ENCODE results near the gene TEX14. TPM values are rescaled to one million over a fixed set of nuclear protein-coding genes. Genes with fewer than 3 reads are reported as not detected.
A peak's percentile ranks its signal among the peaks of the same experiment; 100 is the strongest.

Gene TEX14
- total and polyA plus RNA-seq, 3 experiments from 2014 or later: 0.11 to 0.20 TPM; not detected in 1

DNA sequence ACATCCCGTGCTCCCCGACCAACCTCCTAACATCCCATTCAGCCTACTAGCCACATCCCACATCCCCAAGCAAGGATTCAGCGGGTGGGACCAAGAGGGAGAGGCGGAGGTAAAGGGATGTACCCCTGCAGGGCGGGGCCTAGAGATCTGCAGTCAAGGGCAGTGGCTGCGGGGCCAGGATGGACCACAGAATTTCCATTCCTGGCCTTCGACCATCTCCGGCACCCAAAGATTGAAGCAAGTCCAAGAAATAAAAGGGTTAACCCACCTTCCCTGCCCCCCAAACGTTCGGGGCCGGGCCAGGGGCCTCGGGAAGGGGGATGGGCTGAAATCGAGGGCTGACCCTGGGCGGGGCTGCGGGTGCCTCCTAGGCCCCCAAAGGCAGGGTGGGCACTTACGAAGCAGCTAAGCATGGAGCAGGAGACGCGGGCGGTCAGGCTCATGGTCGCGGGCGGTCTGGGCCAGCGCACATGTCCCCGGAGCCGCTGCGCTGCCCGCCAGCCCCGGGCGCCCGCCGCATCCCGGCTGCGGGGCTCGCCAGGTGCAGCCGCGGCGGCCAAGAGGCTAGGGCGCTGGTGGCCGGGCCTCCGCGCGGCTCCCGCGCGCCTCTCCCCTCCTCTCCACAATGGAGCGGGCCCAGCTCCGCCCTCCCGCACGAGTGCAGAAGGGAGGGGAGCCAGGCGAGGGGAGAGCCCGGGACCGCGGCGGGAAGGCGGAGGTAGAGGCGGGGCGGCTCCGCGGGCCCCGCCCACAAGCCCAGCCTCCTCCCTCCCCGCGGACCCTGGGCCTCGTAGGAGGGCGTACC lies 177.7 kb downstream of the TEX14 start, which contains the start of gene MTMR4:
Gene MTMR4 (minus strand): TSS at position 674 of the 805 bp plus-strand sequence. CDS start 231 bp downstream, at position 443.
- CTCF ChIA-PET: interaction anchor here (1.0 to 2.2 kb wide), 3 partner anchors 8 to 197 kb away, joined by 4 to 7 read pairs (median 5); partner anchors contain the start of gene HSF5

DNA sequence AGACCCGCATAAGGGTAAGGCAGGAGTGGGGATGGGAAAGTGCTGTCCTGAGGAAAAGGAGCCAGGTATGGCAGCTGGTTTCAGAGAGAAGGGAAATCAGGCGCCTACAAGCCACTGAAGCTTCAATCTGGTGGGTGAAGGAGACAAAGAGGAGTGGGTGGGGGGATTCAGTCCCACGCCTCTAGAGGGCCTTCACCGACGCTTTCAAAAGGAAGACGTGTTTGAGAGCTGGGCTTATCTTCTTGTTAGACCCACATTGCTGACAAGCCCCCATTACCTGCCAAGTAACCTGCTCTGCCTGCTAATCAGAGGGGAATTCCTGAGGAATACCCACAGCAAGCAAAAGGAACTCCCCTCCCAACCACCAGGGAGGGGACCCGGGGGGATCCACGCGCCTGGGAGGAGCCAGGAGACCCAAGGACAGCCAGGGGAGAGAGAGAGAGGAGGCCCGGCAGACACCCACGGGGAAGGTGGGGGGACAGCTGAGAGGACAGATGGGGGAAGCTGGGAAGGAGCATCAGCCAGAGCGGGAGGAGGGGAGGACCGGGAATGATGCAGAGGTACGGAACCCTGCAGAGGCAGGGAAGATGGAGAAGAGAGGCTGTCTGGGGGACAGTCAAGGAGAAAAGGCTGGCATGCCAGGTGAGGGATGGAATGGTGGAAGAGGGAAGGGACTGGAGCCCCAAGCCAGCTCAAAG lies 178.4 kb downstream of the TEX14 start:
- H3K27ac Mint-ChIP-seq: peak overlapping the region; percentile 5 to 97 (median 85)
- H3K9me3 Mint-ChIP-seq: no peaks in the 10 kb centered on the region
- Histone ChIP-seq H3K27ac (ENCODE audit: low read depth, low read length) (peak overlapping the region; percentile 51), H3K36me3 (ENCODE audit: insufficient read depth, low read length) (peaks cover 43% of the 10 kb centered on the region), H3K27me3 (ENCODE audit: insufficient read depth, low read length, poor library complexity, severe bottlenecking) (no peaks in the 10 kb centered on the region), H3K4me1 (ENCODE audit: insufficient read depth, low read length) (peaks cover 38% of the 10 kb centered on the region), H3K9me3 (ENCODE audit: low read length) (no peaks in the 10 kb centered on the region), H3K4me3 (ENCODE audit: low read length) (peak overlapping the region; percentile 67)
- peak in 1 of 5 donors; percentile 34 for DNase-seq
- peaks cover 38 to 63% (median 58%) of the 10 kb centered on the region in 3 donors for H3K4me1 Mint-ChIP-seq
- peaks cover 0 to 46% (median 19%) of the 10 kb centered on the region in 3 donors for H3K36me3 Mint-ChIP-seq
- POLR2A ChIA-PET: interaction anchor here (1.2 kb wide), 1 partner anchor 26 kb away, joined by 3 read pairs; the partner anchor contains the start of gene HSF5
- H3K4me3 Mint-ChIP-seq: peak overlapping the region; percentile 85 to 97 (median 89)
- CTCF ChIA-PET: interaction anchor here (1.2 to 1.3 kb wide), 2 partner anchors 13 to 25 kb away, joined by 3 to 5 read pairs; partner anchors contain the start of gene HSF5
- peaks cover 0 to 8% of the 10 kb centered on the region in 2 donors for H3K27me3 Mint-ChIP-seq

More for the DNA sequence above, 177.7 kb downstream of the TEX14 start, which contains the start of gene MTMR4:
- Histone ChIP-seq H3K36me3 (ENCODE audit: insufficient read depth, low read length) (peaks cover 36% of the 10 kb centered on the region), H3K4me1 (ENCODE audit: insufficient read depth, low read length) (peaks cover 43% of the 10 kb centered on the region), H3K4me3 (ENCODE audit: low read length) (peak within 1 kb of the TSS; percentile 67), H3K27ac (ENCODE audit: low read depth, low read length) (peak within 1 kb of the TSS; percentile 51), H3K9me3 (ENCODE audit: low read length) (no peaks in the 10 kb centered on the region), H3K27me3 (ENCODE audit: insufficient read depth, low read length, poor library complexity, severe bottlenecking) (no peaks in the 10 kb centered on the region)
- DNase-seq: peak; percentile 69 to 80 (median 71)
- POLR2A ChIA-PET: interaction anchor here (0.7 to 1.2 kb wide), 3 partner anchors 26 to 592 kb away, joined by 3 to 5 read pairs (median 3); partner anchors contain the start of genes HSF5 and TRIM37
- Mint-ChIP-seq H3K4me3 (peak within 1 kb of the TSS; percentile 85 to 97 (median 89)), H3K27me3 (peaks cover 0 to 9% of the 10 kb centered on the region in 2 donors), H3K9me3 (no peaks in the 10 kb centered on the region), H3K27ac (peak within 1 kb of the TSS; percentile 65 to 97 (median 87)), H3K4me1 (peaks cover 44 to 70% (median 64%) of the 10 kb centered on the region in 3 donors), H3K36me3 (peaks cover 0 to 40% (median 17%) of the 10 kb centered on the region in 3 donors)

DNA sequence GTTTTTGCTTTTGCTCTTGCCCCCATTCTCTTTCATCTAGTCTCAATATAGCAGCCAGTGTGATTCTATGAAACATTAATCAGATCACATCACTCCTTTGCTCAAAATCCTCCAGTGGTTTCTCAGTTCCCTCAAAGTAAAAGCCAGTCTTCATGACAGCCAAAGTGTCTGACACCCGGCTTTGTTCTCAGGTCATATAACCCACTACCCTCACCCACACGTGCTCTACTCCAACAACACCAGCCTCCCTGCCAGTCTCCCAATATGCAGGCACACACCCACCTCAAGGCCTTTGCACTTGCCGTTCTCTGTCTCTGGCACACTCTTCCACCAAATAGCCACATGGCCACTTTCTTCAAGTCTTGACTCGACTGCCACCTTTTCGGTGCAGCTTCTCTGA lies 181.8 kb downstream of the TEX14 start:
- H3K27ac Mint-ChIP-seq: peak overlapping the region in 2 of 8 donors; percentile 41 to 54

DNA sequence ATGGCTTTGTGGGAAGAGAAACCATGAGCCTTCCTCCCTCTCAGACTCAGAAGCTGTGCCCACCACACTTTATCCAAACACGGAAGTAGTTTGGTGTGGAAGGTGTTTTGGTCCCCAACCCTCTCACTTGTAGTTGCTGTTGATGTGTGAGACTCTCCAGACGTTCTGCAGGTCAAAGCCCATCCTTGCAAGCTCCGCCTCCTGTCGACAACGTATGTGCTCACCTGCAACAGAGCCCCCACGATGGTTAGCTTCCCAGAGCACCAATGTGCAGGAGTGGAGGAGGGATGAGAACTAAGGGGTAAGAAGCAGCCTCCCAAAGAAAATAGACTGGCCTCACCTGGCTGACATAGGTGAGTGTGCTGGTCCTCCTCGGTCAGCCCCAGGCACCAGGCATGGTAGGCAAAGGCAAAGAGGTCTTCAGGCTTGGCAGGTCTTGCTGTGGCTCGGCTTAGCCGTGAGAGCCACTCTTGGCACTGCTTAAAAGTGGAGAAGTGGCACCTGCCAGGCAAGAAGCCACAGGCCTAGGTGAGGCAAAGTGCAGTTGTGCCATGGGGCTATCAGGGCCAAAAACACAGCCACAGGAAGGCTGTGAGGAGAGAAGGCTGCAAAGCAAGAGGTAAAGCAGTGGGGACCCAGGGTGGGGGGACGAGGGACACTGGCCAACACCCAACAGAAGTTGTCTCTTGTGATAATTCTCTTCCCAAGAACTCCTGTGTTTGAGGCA lies 183.3 kb downstream of the TEX14 start:
- Histone ChIP-seq H3K4me3 (ENCODE audit: low read length) (no peak overlapping the region), H3K27me3 (ENCODE audit: insufficient read depth, low read length, poor library complexity, severe bottlenecking) (no peaks in the 10 kb centered on the region), H3K36me3 (ENCODE audit: insufficient read depth, low read length) (peaks cover 74% of the 10 kb centered on the region), H3K9me3 (ENCODE audit: low read length) (no peaks in the 10 kb centered on the region), H3K27ac (ENCODE audit: low read depth, low read length) (no peak overlapping the region), H3K4me1 (ENCODE audit: insufficient read depth, low read length) (peaks cover 8% of the 10 kb centered on the region)
- Mint-ChIP-seq H3K4me1 (peaks cover 15 to 30% (median 26%) of the 10 kb centered on the region in 3 donors), H3K27ac (peak overlapping the region in 2 of 8 donors; percentile 65 to 73), H3K4me3 (peak overlapping the region in 1 of 7 donors; percentile 21), H3K27me3 (peaks cover 0 to 2% of the 10 kb centered on the region in 2 donors), H3K9me3 (no peaks in the 10 kb centered on the region), H3K36me3 (peaks cover 4 to 89% (median 32%) of the 10 kb centered on the region in 3 donors)
- CTCF ChIA-PET: interaction anchor here (1.0 to 1.1 kb wide), 2 partner anchors 10 to 21 kb away, joined by 4 read pairs; partner anchors contain the start of gene HSF5
- no peak for DNase-seq
- POLR2A ChIA-PET: no interaction called here

More for the DNA sequence above, 181.8 kb downstream of the TEX14 start:
- DNase-seq: no peak
- ChIA-PET POLR2A (interaction anchor here (0.6 kb wide), 1 partner anchor 581 kb away, joined by 3 read pairs; no protein-coding TSS in a partner anchor), CTCF (no interaction called here)
- Histone ChIP-seq H3K27me3 (ENCODE audit: insufficient read depth, low read length, poor library complexity, severe bottlenecking) (no peaks in the 10 kb centered on the region), H3K9me3 (ENCODE audit: low read length) (no peaks in the 10 kb centered on the region), H3K4me1 (ENCODE audit: insufficient read depth, low read length) (peaks cover 18% of the 10 kb centered on the region), H3K27ac (ENCODE audit: low read depth, low read length) (no peak overlapping the region), H3K36me3 (ENCODE audit: insufficient read depth, low read length) (peaks cover 67% of the 10 kb centered on the region), H3K4me3 (ENCODE audit: low read length) (no peak overlapping the region)
- Mint-ChIP-seq H3K36me3 (peaks cover 4 to 73% (median 25%) of the 10 kb centered on the region in 3 donors), H3K4me1 (peaks cover 24 to 40% (median 36%) of the 10 kb centered on the region in 3 donors), H3K9me3 (no peaks in the 10 kb centered on the region), H3K4me3 (no peak overlapping the region), H3K27me3 (peaks cover 0 to 2% of the 10 kb centered on the region in 2 donors)

DNA sequence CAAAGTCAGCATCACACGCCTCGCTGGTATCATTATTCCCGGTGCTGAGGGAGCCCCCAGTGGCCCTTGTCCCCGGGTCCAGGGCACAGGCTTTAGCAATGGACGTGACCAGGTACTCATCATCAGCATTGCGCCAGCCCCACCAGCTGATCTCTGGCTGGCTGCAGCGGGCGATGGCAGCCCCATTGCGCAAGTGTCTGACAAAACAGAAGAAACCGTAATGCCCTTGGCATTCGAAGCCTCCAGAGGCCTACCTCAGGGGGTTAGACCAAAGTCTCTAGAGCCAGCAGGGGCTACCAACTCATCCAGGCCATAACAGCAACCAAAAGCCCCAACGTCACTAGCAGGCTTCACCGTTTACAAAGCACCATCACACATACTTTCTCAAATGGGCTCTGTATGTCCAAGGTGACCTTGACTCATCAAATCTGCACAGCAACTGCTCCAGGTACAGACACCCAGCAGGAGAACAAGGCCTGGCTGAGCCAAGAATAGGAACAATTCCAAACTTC lies 184.7 kb downstream of the TEX14 start:
- Mint-ChIP-seq H3K27me3 (peaks cover 0 to 2% of the 10 kb centered on the region in 2 donors), H3K9me3 (no peaks in the 10 kb centered on the region), H3K4me1 (peaks cover 6 to 21% (median 14%) of the 10 kb centered on the region in 3 donors), H3K4me3 (no peak overlapping the region), H3K27ac (peak overlapping the region in 3 of 8 donors; percentile 23 to 52 (median 33)), H3K36me3 (peaks cover 4 to 96% (median 33%) of the 10 kb centered on the region in 3 donors)
- no peak for DNase-seq
- no peaks in the 10 kb centered on the region for H3K4me1 ChIP-seq (ENCODE audit: insufficient read depth, low read length)
- POLR2A ChIA-PET: no interaction called here
- CTCF ChIA-PET: interaction anchor here (1.1 kb wide), 1 partner anchor 19 kb away, joined by 4 read pairs; the partner anchor contains the start of gene HSF5
- H3K36me3 ChIP-seq (ENCODE audit: insufficient read depth, low read length): peaks cover 76% of the 10 kb centered on the region
- H3K27ac ChIP-seq (ENCODE audit: low read depth, low read length): no peak overlapping the region
- no peaks in the 10 kb centered on the region for H3K9me3 ChIP-seq (ENCODE audit: low read length)
- H3K27me3 ChIP-seq (ENCODE audit: insufficient read depth, low read length, poor library complexity, severe bottlenecking): no peaks in the 10 kb centered on the region
- H3K4me3 ChIP-seq (ENCODE audit: low read length): no peak overlapping the region

Other genes with a start within 250 kb of the TEX14 start
- 1 to 10 TPM; 5.4 to 5.5 TPM for gene HSF5, start 203.6 kb downstream of the TEX14 start, total RNA-seq
- gene HSF5, start 203.6 kb downstream of the TEX14 start, polyA plus RNA-seq: 0.76 TPM
- 10 to 100 TPM; 90.2 to 91.8 TPM for gene MTMR4, start 177.4 kb downstream of the TEX14 start, total RNA-seq
- gene MTMR4, start 177.4 kb downstream of the TEX14 start, polyA plus RNA-seq: 23.3 TPM
- 10 to 100 TPM; 88.9 to 95.3 TPM for gene RAD51C, start 557 bp upstream of the TEX14 start, total RNA-seq
- gene RAD51C, start 557 bp upstream of the TEX14 start, polyA plus RNA-seq: 42.0 TPM
- not detected for gene PPM1E, start 63.8 kb upstream of the TEX14 start, total RNA-seq
- gene PPM1E, start 63.8 kb upstream of the TEX14 start, polyA plus RNA-seq: 0.05 TPM

All from CD8-positive, alpha-beta memory T cell (primary cell).